Tibial nerve (tissue), 4 donors: ENCODE measurements around the gene PRSS16.

Experiments used
- EP300 ChIP-seq, 2 donors: sonication (generic); formaldehyde crosslinking; IDR thresholded peaks; one replicate each; pipeline ENCODE4 v1.6.1; 2017; ENCODE audit warnings: antibody characterized with exemption in 2 of 2, mild to moderate bottlenecking in 1 of 2
- POLR2A ChIP-seq, 2 donors: fragments of 450-650 bp; IDR thresholded peaks; one replicate each; pipeline ENCODE4 v1.6.1; 2017; ENCODE audit warnings: antibody characterized with exemption in 2 of 2, mild to moderate bottlenecking in 2 of 2, moderate library complexity in 2 of 2
- TF ChIP-seq, protein P1 (sequence below), 5 experiments: fragments of 200-600 bp in 3 of 5; fragments of 450-650 bp in 2 of 5; sonication (generic) in 3 of 5; IDR thresholded peaks; one replicate each; pipeline ENCODE4 v1.5.1; 2016 to 2019; ENCODE audit warnings: antibody characterized with exemption in 5 of 5, mild to moderate bottlenecking in 3 of 5, moderate library complexity in 2 of 5

GRCh38 chr6:27297857-27298730 lies 50.6 kb downstream of the PRSS16 start:
- TF ChIP-seq, protein P1, sequence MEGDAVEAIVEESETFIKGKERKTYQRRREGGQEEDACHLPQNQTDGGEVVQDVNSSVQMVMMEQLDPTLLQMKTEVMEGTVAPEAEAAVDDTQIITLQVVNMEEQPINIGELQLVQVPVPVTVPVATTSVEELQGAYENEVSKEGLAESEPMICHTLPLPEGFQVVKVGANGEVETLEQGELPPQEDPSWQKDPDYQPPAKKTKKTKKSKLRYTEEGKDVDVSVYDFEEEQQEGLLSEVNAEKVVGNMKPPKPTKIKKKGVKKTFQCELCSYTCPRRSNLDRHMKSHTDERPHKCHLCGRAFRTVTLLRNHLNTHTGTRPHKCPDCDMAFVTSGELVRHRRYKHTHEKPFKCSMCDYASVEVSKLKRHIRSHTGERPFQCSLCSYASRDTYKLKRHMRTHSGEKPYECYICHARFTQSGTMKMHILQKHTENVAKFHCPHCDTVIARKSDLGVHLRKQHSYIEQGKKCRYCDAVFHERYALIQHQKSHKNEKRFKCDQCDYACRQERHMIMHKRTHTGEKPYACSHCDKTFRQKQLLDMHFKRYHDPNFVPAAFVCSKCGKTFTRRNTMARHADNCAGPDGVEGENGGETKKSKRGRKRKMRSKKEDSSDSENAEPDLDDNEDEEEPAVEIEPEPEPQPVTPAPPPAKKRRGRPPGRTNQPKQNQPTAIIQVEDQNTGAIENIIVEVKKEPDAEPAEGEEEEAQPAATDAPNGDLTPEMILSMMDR (IDR thresholded peaks at IDR 0.05): no peak
- TF ChIP-seq POLR2A (IDR thresholded peaks at IDR 0.05) (no peak), EP300 (IDR thresholded peaks at IDR 0.05) (no peak)
